ENCODE results near the gene NELFA. TPM values are rescaled to one million over a fixed set of nuclear protein-coding genes. Genes with fewer than 3 reads are reported as not detected.

The NELFA gene
- total RNA-seq, 3 donors from 2014 or later (not counting 1 experiment from before 2014, with no cell fraction given), result 38.7 to 47.6 (median 46.0) TPM

GRCh38 chr4:1978226-1978625 lies 30.5 kb downstream of the NELFA start:
- Histone ChIP-seq H3K9me3 (ENCODE audit: control insufficient read depth, insufficient read depth, low read length) (no peaks in the 10 kb centered on the region), H3K27me3 (ENCODE audit: control insufficient read depth, insufficient read depth, low read length) (no peaks in the 10 kb centered on the region), H3K36me3 (ENCODE audit: control insufficient read depth, insufficient read depth, low read length) (peaks cover 56% of the 10 kb centered on the region), H3K27ac (ENCODE audit: low read length) (no peak overlapping the region), H3K4me3 (ENCODE audit: low read length) (no peak overlapping the region), H3K4me1 (ENCODE audit: control insufficient read depth, insufficient read depth, low read length) (no peaks in the 10 kb centered on the region)
- 96% methylated on average over 13 of the region's 13 CpGs for WGBS (ENCODE audit: insufficient coverage)
- TF ChIP-seq, protein P1, sequence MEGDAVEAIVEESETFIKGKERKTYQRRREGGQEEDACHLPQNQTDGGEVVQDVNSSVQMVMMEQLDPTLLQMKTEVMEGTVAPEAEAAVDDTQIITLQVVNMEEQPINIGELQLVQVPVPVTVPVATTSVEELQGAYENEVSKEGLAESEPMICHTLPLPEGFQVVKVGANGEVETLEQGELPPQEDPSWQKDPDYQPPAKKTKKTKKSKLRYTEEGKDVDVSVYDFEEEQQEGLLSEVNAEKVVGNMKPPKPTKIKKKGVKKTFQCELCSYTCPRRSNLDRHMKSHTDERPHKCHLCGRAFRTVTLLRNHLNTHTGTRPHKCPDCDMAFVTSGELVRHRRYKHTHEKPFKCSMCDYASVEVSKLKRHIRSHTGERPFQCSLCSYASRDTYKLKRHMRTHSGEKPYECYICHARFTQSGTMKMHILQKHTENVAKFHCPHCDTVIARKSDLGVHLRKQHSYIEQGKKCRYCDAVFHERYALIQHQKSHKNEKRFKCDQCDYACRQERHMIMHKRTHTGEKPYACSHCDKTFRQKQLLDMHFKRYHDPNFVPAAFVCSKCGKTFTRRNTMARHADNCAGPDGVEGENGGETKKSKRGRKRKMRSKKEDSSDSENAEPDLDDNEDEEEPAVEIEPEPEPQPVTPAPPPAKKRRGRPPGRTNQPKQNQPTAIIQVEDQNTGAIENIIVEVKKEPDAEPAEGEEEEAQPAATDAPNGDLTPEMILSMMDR (IDR thresholded peaks at IDR 0.05), result no peak
- DNase-seq (no peak), ATAC-seq (no peak)
- H3K27me3 Mint-ChIP-seq (ENCODE audit: low read depth in 2 of 2), result no peaks in the 10 kb centered on the region
- H3K4me1 Mint-ChIP-seq, result peaks cover 5 to 9% of the 10 kb centered on the region in 2 donors
- intact Hi-C loops (cut with micrococcal nuclease), result no loop called here
- no peaks in the 10 kb centered on the region for H3K9me3 Mint-ChIP-seq
- no peaks in the 10 kb centered on the region for H3K36me3 Mint-ChIP-seq
- H3K27ac Mint-ChIP-seq, result no peak overlapping the region
- no peak overlapping the region for H3K4me3 Mint-ChIP-seq

GRCh38 chr4:1976416-1977352 lies 32.1 kb downstream of the NELFA start:
- H3K4me1 ChIP-seq (ENCODE audit: control insufficient read depth, insufficient read depth, low read length), result no peaks in the 10 kb centered on the region
- Mint-ChIP-seq H3K4me3 (no peak overlapping the region), H3K9me3 (no peaks in the 10 kb centered on the region), H3K36me3 (no peaks in the 10 kb centered on the region), H3K27me3 (ENCODE audit: low read depth in 2 of 2) (no peaks in the 10 kb centered on the region), H3K27ac (no peak overlapping the region), H3K4me1 (peaks cover 5 to 6% of the 10 kb centered on the region in 2 donors)
- DNase-seq (no peak), ATAC-seq (no peak)
- 98% methylated on average over 35 of the region's 35 CpGs for WGBS (ENCODE audit: insufficient coverage)
- TF ChIP-seq, protein P1 (IDR thresholded peaks at IDR 0.05), result no peak
- H3K4me3 ChIP-seq (ENCODE audit: low read length), result no peak overlapping the region
- no peaks in the 10 kb centered on the region for H3K9me3 ChIP-seq (ENCODE audit: control insufficient read depth, insufficient read depth, low read length)
- H3K27me3 ChIP-seq (ENCODE audit: control insufficient read depth, insufficient read depth, low read length), result no peaks in the 10 kb centered on the region
- peaks cover 40% of the 10 kb centered on the region for H3K36me3 ChIP-seq (ENCODE audit: control insufficient read depth, insufficient read depth, low read length)
- intact Hi-C loops (cut with micrococcal nuclease), result no loop called here
- H3K27ac ChIP-seq (ENCODE audit: low read length), result no peak overlapping the region

DNA sequence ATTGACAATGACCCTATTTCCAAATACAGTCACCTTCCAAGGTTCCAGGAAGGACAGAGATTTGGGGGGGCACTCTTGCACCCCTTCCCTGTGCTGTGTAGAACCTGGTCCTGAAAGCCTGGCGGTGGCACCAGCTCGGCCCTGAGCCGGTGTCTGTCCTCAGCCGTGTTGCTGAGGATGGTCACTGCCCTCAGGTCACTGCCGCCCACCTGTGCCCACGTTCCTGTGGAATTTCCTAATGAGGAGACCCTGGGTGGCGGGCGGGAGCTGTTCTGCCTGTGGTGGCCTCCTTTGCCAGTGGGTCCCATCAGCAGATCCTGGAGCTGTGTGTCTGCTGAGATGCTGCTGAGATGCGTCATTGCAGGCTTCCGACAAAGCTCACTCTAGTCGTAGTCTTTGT lies 32.9 kb downstream of the NELFA start:
- 96% methylated on average over 11 of the region's 11 CpGs for WGBS (ENCODE audit: insufficient coverage)
- Histone ChIP-seq H3K4me3 (ENCODE audit: low read length) (no peak overlapping the region), H3K9me3 (ENCODE audit: control insufficient read depth, insufficient read depth, low read length) (no peaks in the 10 kb centered on the region), H3K36me3 (ENCODE audit: control insufficient read depth, insufficient read depth, low read length) (peaks cover 32% of the 10 kb centered on the region), H3K4me1 (ENCODE audit: control insufficient read depth, insufficient read depth, low read length) (no peaks in the 10 kb centered on the region), H3K27me3 (ENCODE audit: control insufficient read depth, insufficient read depth, low read length) (no peaks in the 10 kb centered on the region), H3K27ac (ENCODE audit: low read length) (no peak overlapping the region)
- no peak overlapping the region for H3K4me3 Mint-ChIP-seq
- ATAC-seq, result no peak
- no peak overlapping the region for H3K27ac Mint-ChIP-seq
- H3K4me1 Mint-ChIP-seq, result no peaks in the 10 kb centered on the region
- TF ChIP-seq, protein P1 (IDR thresholded peaks at IDR 0.05), result no peak
- intact Hi-C loops (cut with micrococcal nuclease), result no loop called here
- no peak for DNase-seq
- no peaks in the 10 kb centered on the region for H3K27me3 Mint-ChIP-seq (ENCODE audit: low read depth in 2 of 2)
- no peaks in the 10 kb centered on the region for H3K9me3 Mint-ChIP-seq
- no peaks in the 10 kb centered on the region for H3K36me3 Mint-ChIP-seq
